Measurements from ENCODE around the gene RHOV. TPM values are rescaled to one million over a fixed set of nuclear protein-coding genes. Genes with fewer than 3 reads are reported as not detected.

The RHOV gene
- total RNA-seq, 1 donor from 2014 or later = 0.27 TPM

GRCh38 chr15:40899536-40900207 is 25.6 kb upstream of the RHOV start:
- no peak for DNase-seq
- Mint-ChIP-seq H3K36me3 (ENCODE audit: low read depth) (peaks cover 73% of the 10 kb centered on the region), H3K4me1 (peaks cover 45% of the 10 kb centered on the region), H3K27ac (no peak overlapping the region), H3K4me3 (no peak overlapping the region), H3K9me3 (no peaks in the 10 kb centered on the region), H3K27me3 (no peaks in the 10 kb centered on the region)
- POLR2A ChIA-PET = interaction anchor here (0.6 kb wide), 1 partner anchor 503 kb away, joined by 4 read pairs; no protein-coding TSS in a partner anchor
- ATAC-seq (ENCODE audit: low read depth) = no peak
- intact Hi-C loops (cut with micrococcal nuclease) = loop anchor here (10.0 kb wide), 1 partner anchor 765 kb away; the partner anchor contains the start of gene MGA
- CTCF ChIA-PET = interaction anchor here (7.7 kb wide), 1 partner anchor 42 kb away, joined by 54 read pairs; no protein-coding TSS in a partner anchor
- TF ChIP-seq CTCF (IDR thresholded peaks at IDR 0.05) = no peak

- Mint-ChIP-seq H3K27ac (peak overlapping the region; percentile 90), H3K4me1 (peaks cover 34% of the 10 kb centered on the region), H3K27me3 (no peaks in the 10 kb centered on the region), H3K36me3 (ENCODE audit: low read depth) (peaks cover 40% of the 10 kb centered on the region), H3K9me3 (no peaks in the 10 kb centered on the region), H3K4me3 (peak overlapping the region; percentile 98)
- ATAC-seq (ENCODE audit: low read depth) = peak; percentile 49
- intact Hi-C loops (cut with micrococcal nuclease) = loop anchor here (1.0 to 5.0 kb wide), 10 partner anchors 21 to 376 kb away; partner anchors contain the start of genes DNAJC17, INO80, KNL1 and RAD51
- POLR2A ChIA-PET = interaction anchor here (0.6 to 3.1 kb wide), 20 partner anchors 10 to 1167 kb away, joined by 3 to 33 read pairs (median 5); partner anchors contain the start of genes C15orf62, CHAC1, CHP1 and DNAJC17
- DNase-seq = peak; percentile 50
- CTCF ChIA-PET = interaction anchor here (0.9 to 4.9 kb wide), 20 partner anchors 10 to 376 kb away, joined by 3 to 203 read pairs (median 6); partner anchors contain the start of genes DNAJC17 and ZFYVE19
- no peak for TF ChIP-seq CTCF (IDR thresholded peaks at IDR 0.05)
These were observed 20.8 kb upstream of the RHOV start for GRCh38 chr15:40894681-40895448.

GRCh38 chr15:40893733-40894680 is 20.0 kb upstream of the RHOV start, which contains the start of gene VPS18:
Gene VPS18, plus strand, starts transcription at chr15:40894450. Its CDS starts 319 bp downstream, at chr15:40894769.
- peak within 1 kb of the TSS; percentile 98 for H3K4me3 Mint-ChIP-seq
- intact Hi-C loops (cut with micrococcal nuclease) = loop anchor here (1.0 to 5.0 kb wide), 10 partner anchors 20 to 375 kb away; partner anchors contain the start of genes DNAJC17, INO80, KNL1 and RAD51
- H3K27ac Mint-ChIP-seq = peak within 1 kb of the TSS; percentile 90
- ATAC-seq (ENCODE audit: low read depth) = peak; percentile 98
- no peaks in the 10 kb centered on the region for H3K27me3 Mint-ChIP-seq
- ChIA-PET POLR2A (interaction anchor here (0.6 to 3.1 kb wide), 24 partner anchors 11 to 1168 kb away, joined by 3 to 33 read pairs (median 4); partner anchors contain the start of genes C15orf62, CHAC1, CHP1 and DNAJC17), CTCF (interaction anchor here (0.9 to 4.9 kb wide), 18 partner anchors 9 to 375 kb away, joined by 3 to 203 read pairs (median 6); partner anchors contain the start of genes DNAJC17 and ZFYVE19)
- DNase-seq = peak; percentile 99
- H3K9me3 Mint-ChIP-seq = no peaks in the 10 kb centered on the region
- peak; percentile 94 for TF ChIP-seq CTCF (IDR thresholded peaks at IDR 0.05)
- H3K36me3 Mint-ChIP-seq (ENCODE audit: low read depth) = peaks cover 32% of the 10 kb centered on the region
- H3K4me1 Mint-ChIP-seq = peaks cover 34% of the 10 kb centered on the region

GRCh38 chr15:40893019-40893670 is 19.1 kb upstream of the RHOV start:
- Mint-ChIP-seq H3K9me3 (no peaks in the 10 kb centered on the region), H3K27ac (no peak overlapping the region), H3K4me1 (peaks cover 34% of the 10 kb centered on the region), H3K4me3 (no peak overlapping the region), H3K27me3 (no peaks in the 10 kb centered on the region), H3K36me3 (ENCODE audit: low read depth) (peaks cover 24% of the 10 kb centered on the region)
- CTCF ChIA-PET = interaction anchor here (1.2 to 5.0 kb wide), 10 partner anchors 12 to 374 kb away, joined by 4 to 203 read pairs (median 10); no protein-coding TSS in a partner anchor
- POLR2A ChIA-PET = interaction anchor here (1.1 to 2.0 kb wide), 5 partner anchors 34 to 110 kb away, joined by 3 to 28 read pairs (median 6); no protein-coding TSS in a partner anchor
- ATAC-seq (ENCODE audit: low read depth) = no peak
- no peak for TF ChIP-seq CTCF (IDR thresholded peaks at IDR 0.05)
- no peak for DNase-seq
- intact Hi-C loops (cut with micrococcal nuclease) = loop anchor here (5.0 kb wide), 1 partner anchor 224 kb away; the partner anchor contains the start of gene INO80

All from activated B cell treated with CpG ODN at 0.5 μM for 24 hours (primary cell).